Endothelial cell (in vitro differentiated cells): ENCODE data around the gene BRICD5. TPM values are rescaled to one million over a fixed set of nuclear protein-coding genes. Genes with fewer than 3 reads are reported as not detected.
"Not testable (repeated sequence)": the region's sequence is repeated elsewhere in the genome, so short reads cannot be mapped to it uniquely, and the experiment has no call there.

ENCODE experiments used
- DNase-seq: peaks from one replicate; pipeline ENCODE4 v3.0.0; 2021; ENCODE audit warnings: low spot score
- H3K27ac Mint-ChIP-seq: one replicate; pipeline ENCODE4 v1.8.0; 2021; ENCODE audit warnings: mixed read lengths, inconsistent platforms; ENCODE audit not compliant: unreplicated experiment
- H3K27me3 Mint-ChIP-seq: one replicate; pipeline ENCODE4 v1.8.0; 2021; ENCODE audit warnings: mild to moderate bottlenecking, moderate library complexity, mixed read lengths, inconsistent platforms; ENCODE audit not compliant: unreplicated experiment
- H3K36me3 Mint-ChIP-seq: one replicate; pipeline ENCODE4 v1.8.0; 2021; ENCODE audit warnings: mild to moderate bottlenecking, low read depth, mixed read lengths, inconsistent platforms; ENCODE audit not compliant: unreplicated experiment
- H3K4me1 Mint-ChIP-seq: one replicate; pipeline ENCODE4 v1.8.0; 2021; ENCODE audit warnings: mild to moderate bottlenecking, mixed read lengths, inconsistent platforms; ENCODE audit not compliant: unreplicated experiment
- H3K4me3 Mint-ChIP-seq: one replicate; pipeline ENCODE4 v1.8.0; 2021; ENCODE audit warnings: mild to moderate bottlenecking, mixed read lengths, inconsistent platforms; ENCODE audit not compliant: unreplicated experiment
- H3K9me3 Mint-ChIP-seq: one replicate; pipeline ENCODE4 v1.8.0; 2021; ENCODE audit warnings: mixed read lengths, inconsistent platforms; ENCODE audit not compliant: unreplicated experiment
- CTCF ChIP-seq: fragments of 200-600 bp; sonication (generic); IDR thresholded peaks from one replicate; pipeline ENCODE4 v1.5.0; 2021; ENCODE audit warnings: antibody characterized with exemption; ENCODE audit not compliant: unreplicated experiment
- total RNA-seq: library from RNA; stranded (reverse); fragmentation: NEBNext Ultra II Directional; extraction: Animal tissue kit (Norgen Biotek cat#: 25700); gene quantifications from one replicate; pipeline ENCODE4 v1.2.1, GENCODE V29; 2021; ENCODE audit not compliant: unreplicated experiment

Gene BRICD5
- total RNA-seq, 1 donor from 2014 or later: 21.1 TPM

GRCh38 chr16:2242598-2242997, 31.9 kb upstream of the BRICD5 start:
- no peak for DNase-seq
- H3K27me3 Mint-ChIP-seq: peaks cover 6% of the 10 kb centered on the region
- no peak for TF ChIP-seq CTCF
- peak overlapping the region; percentile 88 for H3K4me3 Mint-ChIP-seq
- H3K9me3 Mint-ChIP-seq: no peaks in the 10 kb centered on the region
- H3K4me1 Mint-ChIP-seq: no peaks in the 10 kb centered on the region
- H3K36me3 Mint-ChIP-seq: peaks cover 10% of the 10 kb centered on the region
- no peak overlapping the region for H3K27ac Mint-ChIP-seq

GRCh38 chr16:2240331-2240730, 29.7 kb upstream of the BRICD5 start:
- not testable (repeated sequence) for H3K4me3 Mint-ChIP-seq, H3K27ac Mint-ChIP-seq, H3K36me3 Mint-ChIP-seq, DNase-seq, H3K27me3 Mint-ChIP-seq, H3K4me1 Mint-ChIP-seq, H3K9me3 Mint-ChIP-seq

GRCh38 chr16:2238838-2239675, 28.4 kb upstream of the BRICD5 start:
- no peaks in the 10 kb centered on the region for H3K4me1 Mint-ChIP-seq
- no peak overlapping the region for H3K4me3 Mint-ChIP-seq
- H3K36me3 Mint-ChIP-seq: peaks cover 4% of the 10 kb centered on the region
- H3K9me3 Mint-ChIP-seq: no peaks in the 10 kb centered on the region
- peaks cover 8% of the 10 kb centered on the region for H3K27me3 Mint-ChIP-seq
- TF ChIP-seq CTCF: no peak
- DNase-seq: no peak
- H3K27ac Mint-ChIP-seq: no peak overlapping the region

- H3K4me3 Mint-ChIP-seq: no peak overlapping the region
- peaks cover 7% of the 10 kb centered on the region for H3K27me3 Mint-ChIP-seq
- H3K4me1 Mint-ChIP-seq: no peaks in the 10 kb centered on the region
- no peak for DNase-seq
- no peaks in the 10 kb centered on the region for H3K9me3 Mint-ChIP-seq
- peaks cover 4% of the 10 kb centered on the region for H3K36me3 Mint-ChIP-seq
- H3K27ac Mint-ChIP-seq: no peak overlapping the region
- no peak for TF ChIP-seq CTCF
Observed at GRCh38 chr16:2238150-2238837, 27.6 kb upstream of the BRICD5 start.

- no peak overlapping the region for H3K4me3 Mint-ChIP-seq
- H3K9me3 Mint-ChIP-seq: no peaks in the 10 kb centered on the region
- peaks cover 4% of the 10 kb centered on the region for H3K36me3 Mint-ChIP-seq
- peaks cover 7% of the 10 kb centered on the region for H3K27me3 Mint-ChIP-seq
- no peak for DNase-seq
- no peaks in the 10 kb centered on the region for H3K4me1 Mint-ChIP-seq
- no peak overlapping the region for H3K27ac Mint-ChIP-seq
- no peak for TF ChIP-seq CTCF
Observed at GRCh38 chr16:2237493-2238149, 27.0 kb upstream of the BRICD5 start.
